H9 (cell line): ENCODE data around the gene PRKX. TPM values are rescaled to one million over a fixed set of nuclear protein-coding genes. Genes with fewer than 3 reads are reported as not detected.
"Not testable (repeated sequence)": the region's sequence is repeated elsewhere in the genome, so short reads cannot be mapped to it uniquely, and the experiment has no call there.

Experiments used
- DNase-seq: peaks from one replicate; pipeline ENCODE4 v3.0.0-alpha.2; 2017
- H2AFZ ChIP-seq: one replicate; pipeline ENCODE4 v1.6.1; 2013; ENCODE audit warnings: mild to moderate bottlenecking, low read length, control low read depth, moderate library complexity
- H2AK5ac ChIP-seq: 2 replicates; pipeline ENCODE4 v1.6.1; 2013; ENCODE audit warnings: low read length, control low read depth, mixed read lengths; ENCODE audit not compliant: insufficient read length
- H2BK120ac ChIP-seq: one replicate; pipeline ENCODE4 v1.6.1; 2013; ENCODE audit warnings: low read depth, mild to moderate bottlenecking, low read length, control low read depth, inconsistent platforms; ENCODE audit not compliant: poor library complexity, severe bottlenecking
- H2BK12ac ChIP-seq: 2 replicates; pipeline ENCODE4 v1.6.1; 2013; ENCODE audit warnings: low read length, control low read depth, mixed read lengths, low read depth; ENCODE audit not compliant: insufficient read length
- H2BK15ac ChIP-seq: 2 replicates; pipeline ENCODE4 v1.6.1; 2013; ENCODE audit warnings: low read depth, low read length, control low read depth
- H2BK20ac ChIP-seq: one replicate; pipeline ENCODE4 v1.6.1; 2013; ENCODE audit warnings: low read depth, mild to moderate bottlenecking, low read length, control low read depth, inconsistent platforms; ENCODE audit not compliant: poor library complexity, severe bottlenecking
- H2BK5ac ChIP-seq: 2 replicates; pipeline ENCODE4 v1.6.1; 2013; ENCODE audit warnings: low read length, control low read depth, mixed read lengths; ENCODE audit not compliant: insufficient read length
- H3K14ac ChIP-seq: 2 replicates; pipeline ENCODE4 v1.6.1; 2013; ENCODE audit warnings: low read length, control low read depth; ENCODE audit not compliant: insufficient read depth
- H3K18ac ChIP-seq: 2 replicates; pipeline ENCODE4 v1.6.1; 2013; ENCODE audit warnings: low read depth, mild to moderate bottlenecking, mixed read lengths, low read length, control low read depth; ENCODE audit not compliant: insufficient read length
- H3K23ac ChIP-seq: 2 replicates; pipeline ENCODE4 v1.6.1; 2013; ENCODE audit warnings: low read length, control low read depth, mixed read lengths, low read depth; ENCODE audit not compliant: insufficient read length
- H3K23me2 ChIP-seq: 2 replicates; pipeline ENCODE4 v1.6.1; 2013; ENCODE audit warnings: low read depth, mild to moderate bottlenecking, mixed read lengths, low read length, control low read depth; ENCODE audit not compliant: insufficient read length, poor library complexity, severe bottlenecking
- H3K27ac ChIP-seq: 2 replicates; pipeline ENCODE4 v1.5.1; 2013; ENCODE audit warnings: low read length, control low read depth, mixed read lengths, low read depth; ENCODE audit not compliant: insufficient read length
- H3K27me3 ChIP-seq: 2 replicates; pipeline ENCODE4 v1.6.1; 2013; ENCODE audit warnings: low read length, control low read depth, inconsistent platforms; ENCODE audit not compliant: insufficient read depth
- H3K4ac ChIP-seq: 2 replicates; pipeline ENCODE4 v1.6.1; 2013; ENCODE audit warnings: low read depth, mild to moderate bottlenecking, control low read depth, inconsistent platforms, low read length, moderate library complexity
- H3K4me1 ChIP-seq: 2 replicates; pipeline ENCODE4 v1.6.1; 2013; ENCODE audit warnings: low read length, control low read depth, inconsistent platforms; ENCODE audit not compliant: insufficient read depth
- H3K4me2 ChIP-seq: 2 replicates; pipeline ENCODE4 v1.6.1; 2013; ENCODE audit warnings: low read length, control low read depth, mixed read lengths; ENCODE audit not compliant: insufficient read length, insufficient read depth
- H3K56ac ChIP-seq: 2 replicates; pipeline ENCODE4 v1.6.1; 2013; ENCODE audit warnings: low read depth, mild to moderate bottlenecking, mixed read lengths, low read length, control low read depth; ENCODE audit not compliant: insufficient read length
- H3K79me1 ChIP-seq: 2 replicates; pipeline ENCODE4 v1.6.1; 2013; ENCODE audit warnings: low read depth, mild to moderate bottlenecking, moderate library complexity, low read length, control low read depth, inconsistent platforms; ENCODE audit not compliant: insufficient read depth, poor library complexity, severe bottlenecking
- H3K79me2 ChIP-seq: 2 replicates; pipeline ENCODE4 v1.6.1; 2013; ENCODE audit warnings: low read length, control low read depth, inconsistent platforms; ENCODE audit not compliant: insufficient read depth
- H3K9ac ChIP-seq: 2 replicates; pipeline ENCODE4 v1.6.1; 2013; ENCODE audit warnings: low read length, control low read depth, mixed read lengths; ENCODE audit not compliant: insufficient read length; ENCODE audit errors: extremely low read depth
- H3K9me3 ChIP-seq: one replicate; pipeline ENCODE4 v1.6.1; 2013; ENCODE audit warnings: low read depth, low read length, inconsistent platforms; ENCODE audit not compliant: control insufficient read depth
- H3T11ph ChIP-seq: one replicate; pipeline ENCODE4 v1.6.1; 2013; ENCODE audit warnings: mild to moderate bottlenecking, low read length, control low read depth, inconsistent platforms
- H4K20me1 ChIP-seq: one replicate; pipeline ENCODE4 v1.6.1; 2013; ENCODE audit not compliant: control insufficient read depth, insufficient read length, insufficient read depth
- H4K5ac ChIP-seq: 2 replicates; pipeline ENCODE4 v1.6.1; 2013; ENCODE audit warnings: low read depth, mild to moderate bottlenecking, mixed read lengths, low read length, control low read depth; ENCODE audit not compliant: insufficient read length
- H4K8ac ChIP-seq: replicated peaks from 2 replicates; pipeline ENCODE4 v1.6.1; 2013; ENCODE audit warnings: low read length, control low read depth, mixed read lengths, low read depth; ENCODE audit not compliant: insufficient read length
- H4K91ac ChIP-seq: 2 replicates; pipeline ENCODE4 v1.6.1; 2013; ENCODE audit warnings: low read depth, mild to moderate bottlenecking, moderate library complexity, mixed read lengths, low read length, control low read depth; ENCODE audit not compliant: insufficient read length
- H3K27ac Mint-ChIP-seq, 3 experiments: 2 replicates in 2 of 3; 3 replicates in 1 of 3; pipeline ENCODE4 v1.8.0; 2020 to 2021; ENCODE audit warnings: mixed read lengths in 3 of 3, mild to moderate bottlenecking in 1 of 3, moderate library complexity in 1 of 3
- H3K27me3 Mint-ChIP-seq: 2 replicates; pipeline ENCODE4 v1.8.0; 2021; ENCODE audit warnings: low read depth, mild to moderate bottlenecking, moderate library complexity, mixed read lengths
- H3K36me3 Mint-ChIP-seq, 3 experiments: 2 replicates in 2 of 3; 3 replicates in 1 of 3; pipeline ENCODE4 v1.8.0; 2020 to 2021; ENCODE audit warnings: low read depth in 3 of 3, mixed read lengths in 3 of 3; ENCODE audit not compliant: insufficient read depth in 1 of 3
- H3K4me1 Mint-ChIP-seq, 2 experiments: 2 replicates each; pipeline ENCODE4 v1.8.0; 2020; ENCODE audit warnings: mixed read lengths in 2 of 2
- H3K4me3 Mint-ChIP-seq, 2 experiments: 2 replicates in 1 of 2; 3 replicates in 1 of 2; pipeline ENCODE4 v1.8.0; 2020 to 2021; ENCODE audit warnings: mild to moderate bottlenecking in 2 of 2, mixed read lengths in 2 of 2, moderate library complexity in 1 of 2
- H3K9me3 Mint-ChIP-seq, 2 experiments: 2 replicates in 1 of 2; 3 replicates in 1 of 2; pipeline ENCODE4 v1.8.0; 2020; ENCODE audit warnings: mild to moderate bottlenecking in 2 of 2, mixed read lengths in 2 of 2, moderate library complexity in 1 of 2
- WGBS: extraction: QIAGEN DNeasy Blood & Tissue Kit; methylation state at CpG from one replicate; pipeline ENCODE4 v1.1.7; 2013; ENCODE audit warnings: missing lambda C conversion rate, low lambda C conversion rate, mixed read lengths; ENCODE audit not compliant: insufficient read length; ENCODE audit errors: extremely low coverage; 5-methylcytosine and 5-hydroxymethylcytosine counted together
- total RNA-seq: library from RNA; stranded (reverse); gene quantifications from 2 replicates; pipeline ENCODE4 v1.2.1, GENCODE V29; 2021
- TF ChIP-seq, protein P1 (sequence below): fragments of 200-600 bp; sonication (generic); conservative IDR thresholded peaks from 3 replicates; pipeline ENCODE4 v1.8.0; 2021; ENCODE audit warnings: antibody characterized with exemption, mild to moderate bottlenecking

Gene PRKX
- total RNA-seq, 1 experiment from 2014 or later = 108 TPM

DNA sequence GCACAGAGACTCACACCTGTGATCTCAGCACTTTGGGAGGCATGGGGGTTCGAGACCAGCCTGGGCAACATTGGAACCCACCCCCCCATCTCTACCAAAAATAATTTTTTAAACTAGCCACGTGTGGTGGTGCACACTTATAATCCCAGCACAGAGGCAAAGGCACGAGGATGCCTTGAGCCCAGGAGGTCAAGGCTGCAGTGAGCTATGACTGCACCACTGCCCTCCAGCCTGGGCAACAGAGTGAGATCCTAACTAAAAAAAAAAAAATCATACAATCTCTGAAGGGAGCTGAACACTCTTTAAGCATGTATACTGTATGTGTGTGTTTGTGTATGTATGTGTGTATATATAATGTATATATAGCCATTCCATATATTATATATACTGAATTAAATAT, 2.5 kb upstream of the PRKX start:
- Mint-ChIP-seq H3K4me3 (no peak overlapping the region), H3K4me1 (peaks cover 20 to 23% of the 10 kb centered on the region in 2 experiments), H3K36me3 (peaks cover 0 to 2% (median 0%) of the 10 kb centered on the region in 3 experiments; a peak in 2 of 7 replicates), H3K27me3 (no peaks in the 10 kb centered on the region; the same call in 1 of the 2 replicates), H3K9me3 (peaks cover 0 to 4% of the 10 kb centered on the region in 2 experiments; a peak in 3 of 5 replicates), H3K27ac (no peak overlapping the region)
- H3K9me3 ChIP-seq = no peaks in the 10 kb centered on the region
- H3K27ac ChIP-seq = no peak overlapping the region
- TF ChIP-seq, protein P1, sequence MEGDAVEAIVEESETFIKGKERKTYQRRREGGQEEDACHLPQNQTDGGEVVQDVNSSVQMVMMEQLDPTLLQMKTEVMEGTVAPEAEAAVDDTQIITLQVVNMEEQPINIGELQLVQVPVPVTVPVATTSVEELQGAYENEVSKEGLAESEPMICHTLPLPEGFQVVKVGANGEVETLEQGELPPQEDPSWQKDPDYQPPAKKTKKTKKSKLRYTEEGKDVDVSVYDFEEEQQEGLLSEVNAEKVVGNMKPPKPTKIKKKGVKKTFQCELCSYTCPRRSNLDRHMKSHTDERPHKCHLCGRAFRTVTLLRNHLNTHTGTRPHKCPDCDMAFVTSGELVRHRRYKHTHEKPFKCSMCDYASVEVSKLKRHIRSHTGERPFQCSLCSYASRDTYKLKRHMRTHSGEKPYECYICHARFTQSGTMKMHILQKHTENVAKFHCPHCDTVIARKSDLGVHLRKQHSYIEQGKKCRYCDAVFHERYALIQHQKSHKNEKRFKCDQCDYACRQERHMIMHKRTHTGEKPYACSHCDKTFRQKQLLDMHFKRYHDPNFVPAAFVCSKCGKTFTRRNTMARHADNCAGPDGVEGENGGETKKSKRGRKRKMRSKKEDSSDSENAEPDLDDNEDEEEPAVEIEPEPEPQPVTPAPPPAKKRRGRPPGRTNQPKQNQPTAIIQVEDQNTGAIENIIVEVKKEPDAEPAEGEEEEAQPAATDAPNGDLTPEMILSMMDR = no peak
- H3K23ac ChIP-seq = no peak overlapping the region
- H2AFZ ChIP-seq = no peak overlapping the region
- H3T11ph ChIP-seq = no peak overlapping the region
- peaks cover 6% of the 10 kb centered on the region; the same call in 1 of the 2 replicates for H3K79me2 ChIP-seq
- WGBS = no CpG with 5 or more reads among the region's 3 CpGs
- H3K56ac ChIP-seq = no peak overlapping the region
- H3K18ac ChIP-seq = no peak overlapping the region
- no peak overlapping the region for H2BK12ac ChIP-seq
- no peak overlapping the region for H3K4me2 ChIP-seq
- no peaks in the 10 kb centered on the region for H4K20me1 ChIP-seq
- H3K4me1 ChIP-seq = no peaks in the 10 kb centered on the region
- no peak overlapping the region for H3K14ac ChIP-seq
- H3K4ac ChIP-seq = no peak overlapping the region
- no peak overlapping the region for H2BK20ac ChIP-seq
- no peak overlapping the region for H4K8ac ChIP-seq
- H2AK5ac ChIP-seq = no peak overlapping the region
- H3K9ac ChIP-seq = no peak overlapping the region
- no peak overlapping the region for H2BK5ac ChIP-seq
- H4K5ac ChIP-seq = no peak overlapping the region
- H3K79me1 ChIP-seq = no peaks in the 10 kb centered on the region
- H4K91ac ChIP-seq = no peak overlapping the region
- H2BK15ac ChIP-seq = no peak overlapping the region
- no peak for DNase-seq
- peaks cover 22% of the 10 kb centered on the region for H3K23me2 ChIP-seq
- no peak overlapping the region for H2BK120ac ChIP-seq
- no peaks in the 10 kb centered on the region for H3K27me3 ChIP-seq

DNA sequence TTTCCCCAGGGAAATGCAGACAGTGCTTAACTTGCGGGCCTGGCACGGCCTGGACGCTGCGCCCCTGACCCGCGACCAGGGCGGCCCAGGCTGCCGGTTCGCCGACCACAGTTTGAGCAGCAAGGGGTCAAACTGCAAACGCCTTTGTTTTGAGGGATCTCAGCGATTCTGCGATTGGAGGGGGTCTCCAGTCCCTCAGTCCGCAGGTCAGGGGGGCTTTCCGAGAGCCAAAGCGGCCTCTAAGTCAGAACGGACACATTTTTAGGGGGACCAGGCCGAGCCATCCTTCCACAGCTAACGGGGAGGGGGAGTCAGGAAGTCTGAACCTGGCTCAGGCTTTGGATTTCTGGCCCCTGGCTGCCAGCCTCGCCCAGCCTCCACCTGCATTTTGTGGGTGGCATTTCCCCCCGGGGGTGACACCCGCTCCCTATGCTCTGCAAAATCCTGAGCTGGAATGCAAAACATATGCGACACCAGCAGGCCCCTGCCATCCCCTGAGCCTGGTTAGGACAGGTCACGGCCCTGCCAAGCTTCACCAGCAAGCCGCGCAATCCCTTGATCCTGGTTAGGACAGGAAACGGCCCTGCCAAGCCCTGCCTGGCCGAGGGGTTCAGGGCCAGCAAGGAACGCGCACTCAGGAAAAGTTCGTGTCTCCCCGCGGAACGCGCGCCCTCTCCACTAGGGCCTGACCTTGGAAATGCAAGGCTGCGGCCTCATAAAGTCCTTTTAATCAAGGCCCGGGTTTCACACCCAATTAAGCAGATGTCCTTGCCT, 1.4 kb upstream of the PRKX start:
- peaks cover 13% of the 10 kb centered on the region; the same call in 1 of the 2 replicates for H3K79me2 ChIP-seq
- H4K20me1 ChIP-seq, H2AFZ ChIP-seq, H2BK20ac ChIP-seq, H4K5ac ChIP-seq, H4K8ac ChIP-seq, H2AK5ac ChIP-seq, H2BK120ac ChIP-seq, H3K4me1 ChIP-seq, H3K27me3 Mint-ChIP-seq, H3K9me3 Mint-ChIP-seq, H3K9ac ChIP-seq, H3K27me3 ChIP-seq, H2BK12ac ChIP-seq, H3K27ac ChIP-seq, H3K79me1 ChIP-seq, H3K56ac ChIP-seq, H3K36me3 Mint-ChIP-seq, H2BK5ac ChIP-seq, H3K4ac ChIP-seq, H3K18ac ChIP-seq, H2BK15ac ChIP-seq, H4K91ac ChIP-seq, H3K9me3 ChIP-seq, H3T11ph ChIP-seq, H3K23ac ChIP-seq: not testable (repeated sequence)
- peak overlapping the region; percentile 75 to 87; a peak in 4 of 5 replicates for H3K4me3 Mint-ChIP-seq
- peaks cover 22% of the 10 kb centered on the region for H3K23me2 ChIP-seq
- peaks cover 28 to 31% of the 10 kb centered on the region in 2 experiments for H3K4me1 Mint-ChIP-seq
- H3K27ac Mint-ChIP-seq = peak overlapping the region in 1 of 3 experiments; percentile 55; a peak in 1 of 7 replicates
- no CpG with 5 or more reads among the region's 38 CpGs for WGBS
- peak; percentile 40 for DNase-seq
- H3K4me2 ChIP-seq = peak overlapping the region; percentile 79
- peak overlapping the region; percentile 68; the same call in 1 of the 2 replicates for H3K14ac ChIP-seq
